AG09319 (cell line): ENCODE data around the gene ADK.

Source experiments
- DNase-seq: peaks from one replicate; pipeline ENCODE4 v3.0.0-alpha.2; 2010; ENCODE audit warnings: low read depth; ENCODE audit errors: extremely low read depth
- CTCF ChIP-seq: IDR thresholded peaks from 2 replicates; pipeline ENCODE4 v1.5.1; 2011; ENCODE audit warnings: low read depth, mild to moderate bottlenecking, inconsistent platforms, low read length, moderate library complexity

Gene ADK

GRCh38 chr10:74150204-74150989, 624 bp upstream of the ADK start, which contains the start of gene AP3M1:
Gene AP3M1, minus strand, starts transcription at chr10:74150828. Its CDS starts 12,449 bp downstream, at chr10:74138379.
- no peak for DNase-seq
- TF ChIP-seq CTCF = no peak

DNA sequence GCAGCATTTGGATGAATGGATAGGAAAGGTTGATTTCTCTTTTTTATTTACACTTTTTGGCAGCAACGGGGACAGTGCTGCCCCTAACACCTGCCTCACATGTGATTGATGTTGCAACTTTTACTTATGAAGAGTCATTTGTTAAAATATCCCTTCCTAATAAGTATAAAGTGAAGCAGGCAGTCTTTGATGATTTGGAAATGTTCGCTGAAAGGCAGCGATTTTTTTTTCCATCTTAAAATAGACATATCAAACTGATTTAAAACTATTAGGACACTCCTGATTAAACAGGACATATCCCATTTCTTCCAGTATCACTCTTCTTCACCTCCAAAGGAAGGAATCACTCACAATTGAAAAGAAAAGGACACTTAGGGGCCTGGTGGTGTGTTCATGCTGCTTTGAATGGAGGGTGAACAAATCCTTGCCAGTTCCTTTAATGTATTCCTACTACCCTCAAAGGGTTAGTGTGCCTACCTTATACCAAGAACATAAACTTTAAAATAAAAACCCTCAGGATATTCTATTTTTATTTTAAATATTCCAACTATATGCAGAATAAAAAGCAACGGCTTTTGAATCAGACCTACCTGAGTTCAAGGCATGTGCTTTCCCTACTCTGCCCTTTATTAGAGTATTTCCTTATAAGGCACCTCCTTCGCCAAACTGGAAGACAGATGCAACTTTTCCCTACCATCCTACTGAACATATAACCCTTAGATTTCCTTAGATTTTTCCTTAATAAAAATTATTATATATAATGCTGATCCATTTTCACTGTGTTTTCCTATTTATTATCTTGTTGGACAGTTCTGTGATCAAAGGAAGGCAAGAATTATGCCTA, 1.1 kb downstream of the ADK start:
- TF ChIP-seq CTCF = no peak
- no peak for DNase-seq

GRCh38 chr10:74153123-74153522, 2.1 kb downstream of the ADK start:
- TF ChIP-seq CTCF = peak; percentile 18
- no peak for DNase-seq

- DNase-seq = no peak
- no peak for TF ChIP-seq CTCF
These were observed 2.7 kb downstream of the ADK start for GRCh38 chr10:74153676-74154075.

- no peak for TF ChIP-seq CTCF
- no peak for DNase-seq
These were observed 5.9 kb downstream of the ADK start for GRCh38 chr10:74156919-74157289.

GRCh38 chr10:74160013-74160412, 9.0 kb downstream of the ADK start:
- TF ChIP-seq CTCF = no peak
- no peak for DNase-seq
